DND-41 (cell line): ENCODE measurements around the gene RNF149.

Experiments used
- CTCF ChIP-seq: IDR thresholded peaks from 2 replicates; pipeline ENCODE4 v1.5.1; 2012; ENCODE audit warnings: borderline replicate concordance, low read length, moderate library complexity, mild to moderate bottlenecking; ENCODE audit not compliant: poor library complexity, severe bottlenecking; ENCODE audit errors: extremely low read depth
- EZH2 ChIP-seq: IDR thresholded peaks from 3 replicates; pipeline ENCODE4 v1.6.1; 2012; ENCODE audit warnings: borderline replicate concordance, low read depth, mild to moderate bottlenecking, moderate library complexity, low read length, inconsistent platforms; ENCODE audit not compliant: severe bottlenecking

GRCh38 chr2:101327863-101328394 lies 19.4 kb upstream of the RNF149 start:
- no peak for TF ChIP-seq EZH2
- no peak for TF ChIP-seq CTCF
